ENCODE measurements around the gene MS4A4A. TPM values are rescaled to one million over a fixed set of nuclear protein-coding genes. Genes with fewer than 3 reads are reported as not detected.
"Not testable (repeated sequence)": the region's sequence is repeated elsewhere in the genome, so short reads cannot be mapped to it uniquely, and the experiment has no call there.

Gene MS4A4A
- polyA plus RNA-seq, 1 donor = 3.3 TPM

GRCh38 chr11:60301178-60301577 is 20.7 kb downstream of the MS4A4A start:
- DNase-seq = no peak

GRCh38 chr11:60301884-60302283 is 21.4 kb downstream of the MS4A4A start:
- not testable (repeated sequence) for DNase-seq

- DNase-seq = no peak
Measured at GRCh38 chr11:60303661-60304060, 23.2 kb downstream of the MS4A4A start.

DNA sequence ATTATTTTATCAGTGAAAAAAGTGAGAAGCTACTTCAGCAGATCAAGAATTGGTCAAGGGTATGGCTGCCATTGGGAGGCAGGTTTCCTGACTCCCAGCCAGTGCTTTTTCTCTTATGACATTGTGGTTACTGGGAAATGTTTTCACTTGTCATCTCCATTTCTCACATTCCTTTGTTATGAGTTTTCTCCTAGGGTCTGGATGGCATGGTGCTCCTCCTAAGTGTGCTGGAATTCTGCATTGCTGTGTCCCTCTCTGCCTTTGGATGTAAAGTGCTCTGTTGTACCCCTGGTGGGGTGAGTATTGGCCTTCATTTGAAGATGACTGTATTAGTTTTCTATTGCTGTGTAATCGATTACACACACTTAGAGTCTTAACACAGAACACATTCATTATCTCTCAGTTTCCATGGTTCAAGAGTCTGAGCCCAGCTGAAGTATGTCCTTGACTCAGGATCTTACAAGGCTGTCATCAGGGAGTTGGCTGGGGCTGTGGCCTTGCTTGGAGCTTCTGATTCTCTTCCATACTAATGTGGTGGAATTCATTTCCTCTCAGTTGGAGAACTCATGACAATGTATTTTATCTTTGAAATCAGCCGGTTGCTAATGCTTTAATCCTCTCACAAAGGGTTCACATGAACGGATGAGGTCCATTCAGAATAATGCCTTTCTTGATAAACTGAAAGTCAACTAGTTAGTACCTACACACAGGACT is 25.6 kb downstream of the MS4A4A start:
- DNase-seq = no peak

DNA sequence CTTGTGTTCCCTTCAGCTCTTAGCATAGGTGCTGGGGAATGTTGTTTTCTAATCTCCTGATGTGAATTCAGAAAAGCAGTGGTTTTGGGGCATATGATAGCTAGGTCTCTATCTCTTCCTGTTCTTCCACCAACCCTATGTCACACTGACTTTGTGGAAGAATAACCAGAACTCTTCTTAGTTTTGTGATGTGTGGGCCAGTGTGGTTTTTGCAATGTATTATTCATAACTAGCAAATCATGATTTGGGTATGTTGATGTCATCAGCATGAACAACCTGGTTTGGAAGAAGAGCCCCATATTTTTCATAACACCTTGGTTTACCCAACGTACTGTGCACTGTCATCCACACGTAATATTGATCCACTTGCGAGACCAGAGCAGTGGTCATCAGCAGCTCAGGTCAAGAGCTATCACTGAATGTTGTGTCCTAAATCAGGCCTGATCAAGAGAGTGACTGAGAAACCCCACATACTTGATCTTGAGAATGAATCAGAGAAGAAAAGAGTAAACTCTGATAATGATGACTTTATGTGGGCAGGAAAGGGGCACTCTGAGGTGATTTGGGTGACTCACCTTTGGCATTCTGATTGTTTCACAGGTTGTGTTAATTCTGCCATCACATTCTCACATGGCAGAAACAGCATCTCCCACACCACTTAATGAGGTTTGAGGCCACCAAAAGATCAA is 27.2 kb downstream of the MS4A4A start:
- no peak for DNase-seq

GRCh38 chr11:60310407-60310998 is 30.0 kb downstream of the MS4A4A start:
- no peak for DNase-seq

DNA sequence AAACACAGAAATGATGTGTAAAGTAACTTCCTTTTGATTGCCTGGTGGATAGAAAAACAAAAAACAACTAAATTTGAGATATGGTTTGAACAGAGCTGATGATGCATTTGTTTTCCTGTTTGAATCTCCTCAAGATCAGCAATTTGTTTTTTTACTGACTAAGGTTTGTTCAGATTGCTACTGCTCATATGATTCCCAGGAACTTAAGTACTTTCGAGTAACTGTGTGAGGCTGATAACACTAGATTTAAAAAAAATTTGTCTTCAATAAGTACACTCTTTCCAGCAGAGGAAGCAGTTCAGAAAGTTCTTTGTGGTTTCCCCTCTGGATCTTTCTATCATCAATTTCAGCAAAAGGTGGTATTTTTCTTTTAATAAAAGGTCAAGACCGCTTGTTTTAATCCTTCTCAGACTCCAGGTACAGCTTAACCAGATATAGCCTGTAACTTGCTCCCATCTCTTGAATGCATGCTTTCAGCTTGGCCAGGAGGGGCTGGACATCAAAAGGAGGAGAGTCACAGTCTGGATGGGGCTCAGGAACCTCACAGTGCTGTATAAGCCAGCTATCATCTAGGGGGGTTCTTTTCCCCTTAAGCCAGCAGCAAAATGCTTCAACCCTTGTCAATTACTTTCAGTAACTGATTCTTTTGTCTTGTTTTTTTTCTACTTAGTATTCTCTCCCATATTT is 34.3 kb downstream of the MS4A4A start:
- DNase-seq = no peak

DNA sequence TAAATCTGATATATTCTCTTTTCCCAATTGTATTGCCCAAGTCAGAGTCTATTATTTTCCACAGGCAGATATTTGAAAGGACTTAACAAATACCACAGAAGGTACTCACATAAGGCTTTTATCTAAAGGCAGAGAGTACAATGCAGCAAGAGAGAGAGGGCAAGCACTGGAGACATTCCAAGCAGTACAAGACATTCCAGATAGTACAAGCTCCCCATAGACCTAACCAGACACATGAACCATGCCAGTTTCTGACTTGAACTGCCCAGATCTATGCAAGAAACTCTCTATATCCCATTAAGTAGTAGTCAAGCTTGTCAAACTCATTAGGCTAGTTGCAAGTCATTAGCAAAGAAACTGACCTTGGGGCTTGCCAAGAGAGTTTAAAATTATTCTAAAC is 35.4 kb downstream of the MS4A4A start:
- DNase-seq = no peak

DNA sequence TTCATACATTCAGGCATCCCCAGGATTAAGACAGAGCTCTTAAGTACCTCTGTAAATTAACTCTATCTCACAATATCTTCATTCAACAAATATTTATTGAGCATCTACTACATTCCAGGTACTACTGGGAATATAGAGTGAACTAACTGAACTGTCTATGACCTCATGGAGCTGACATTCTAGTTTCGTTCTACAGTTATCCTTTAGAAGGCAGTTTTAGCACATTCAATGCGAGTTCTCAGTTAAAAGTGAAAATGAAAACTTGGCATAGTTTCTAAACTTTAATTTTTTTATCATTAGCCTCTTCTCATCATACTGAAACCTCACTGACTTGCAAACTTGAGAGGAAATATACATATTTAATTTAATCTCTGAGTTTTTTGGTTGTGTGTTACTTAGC is 35.9 kb downstream of the MS4A4A start:
- no peak for DNase-seq

DNA sequence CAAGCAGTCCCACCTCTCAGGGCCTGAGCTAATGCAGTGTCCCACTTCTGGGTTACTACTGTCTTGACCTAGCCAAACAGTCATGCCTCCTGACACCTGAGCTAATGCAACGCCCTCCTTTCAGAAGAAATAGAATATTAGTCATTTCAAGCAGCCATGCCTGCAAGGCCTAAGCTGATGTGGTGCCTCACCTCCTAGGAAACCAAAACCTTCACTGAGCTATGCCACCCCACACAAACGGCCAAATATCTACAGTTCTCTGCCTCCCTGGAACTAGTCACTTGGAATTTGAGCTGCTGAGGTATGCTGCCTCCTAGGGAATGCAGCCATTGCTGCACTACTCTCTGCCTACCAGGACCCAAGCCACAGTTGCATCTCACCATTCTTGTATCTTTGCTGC is 38.3 kb downstream of the MS4A4A start:
- DNase-seq = no peak

DNA sequence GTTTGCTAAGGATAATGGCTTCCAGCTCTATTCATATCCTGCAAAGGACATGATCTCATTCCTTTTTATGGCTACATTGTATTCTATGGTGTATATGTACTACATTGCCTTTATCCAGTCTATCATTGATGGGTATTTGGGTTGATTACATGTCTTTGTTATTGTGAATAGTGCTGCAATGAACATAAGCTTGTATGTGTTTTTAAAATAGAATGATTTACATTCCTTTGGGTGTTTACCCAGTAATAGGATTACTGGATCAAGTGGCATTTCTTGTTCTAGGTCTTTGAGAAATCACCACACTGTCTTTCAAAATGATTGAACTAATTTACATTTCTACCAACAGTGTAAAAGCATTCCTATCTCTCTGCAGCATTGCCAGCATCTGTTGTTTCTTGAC is 40.6 kb downstream of the MS4A4A start:
- DNase-seq = no peak

GRCh38 chr11:60326955-60327354 is 46.5 kb downstream of the MS4A4A start, which contains the start of gene MS4A6E:
Gene MS4A6E (plus strand): TSS chr11:60327255. CDS start chr11:60334896, 7,641 bp downstream.
- DNase-seq = no peak

DNA sequence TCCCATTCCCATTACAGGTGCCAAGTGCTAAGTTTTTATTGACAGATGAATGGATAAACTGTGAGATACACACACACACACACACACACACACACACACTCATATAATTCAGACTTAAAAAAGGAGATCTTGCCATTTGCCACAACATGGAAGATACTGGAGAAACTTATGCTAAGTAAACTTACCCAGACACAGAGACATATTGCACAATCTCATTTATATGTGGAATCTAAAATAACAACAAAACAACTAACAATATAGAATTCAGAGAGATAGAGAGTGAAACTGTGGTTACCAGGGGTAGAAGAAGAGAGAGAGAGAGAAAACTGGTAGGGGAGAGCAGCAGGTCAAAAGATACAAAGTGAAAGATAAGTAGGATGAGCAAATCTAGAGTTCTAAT is 48.0 kb downstream of the MS4A4A start:
- DNase-seq = no peak

DNA sequence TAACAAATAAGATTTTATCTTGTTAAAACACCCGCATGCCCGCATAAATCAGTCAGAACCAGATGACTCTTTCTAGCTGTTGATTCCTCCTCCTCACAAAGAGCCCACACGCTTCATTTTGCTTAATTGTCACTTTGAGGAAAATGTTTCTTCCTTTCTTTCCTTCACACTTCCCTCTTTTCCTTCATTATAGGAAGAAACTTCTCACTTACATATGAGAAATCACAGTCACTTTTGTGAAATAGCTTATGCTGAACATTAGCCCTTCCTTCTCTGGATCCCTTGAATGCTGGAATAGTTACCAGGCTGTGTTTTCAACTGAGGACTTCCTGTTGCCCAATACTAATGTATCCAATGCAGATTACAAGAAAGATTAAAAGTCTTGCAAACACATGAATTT is 52.4 kb downstream of the MS4A4A start:
- no peak for DNase-seq

DNA sequence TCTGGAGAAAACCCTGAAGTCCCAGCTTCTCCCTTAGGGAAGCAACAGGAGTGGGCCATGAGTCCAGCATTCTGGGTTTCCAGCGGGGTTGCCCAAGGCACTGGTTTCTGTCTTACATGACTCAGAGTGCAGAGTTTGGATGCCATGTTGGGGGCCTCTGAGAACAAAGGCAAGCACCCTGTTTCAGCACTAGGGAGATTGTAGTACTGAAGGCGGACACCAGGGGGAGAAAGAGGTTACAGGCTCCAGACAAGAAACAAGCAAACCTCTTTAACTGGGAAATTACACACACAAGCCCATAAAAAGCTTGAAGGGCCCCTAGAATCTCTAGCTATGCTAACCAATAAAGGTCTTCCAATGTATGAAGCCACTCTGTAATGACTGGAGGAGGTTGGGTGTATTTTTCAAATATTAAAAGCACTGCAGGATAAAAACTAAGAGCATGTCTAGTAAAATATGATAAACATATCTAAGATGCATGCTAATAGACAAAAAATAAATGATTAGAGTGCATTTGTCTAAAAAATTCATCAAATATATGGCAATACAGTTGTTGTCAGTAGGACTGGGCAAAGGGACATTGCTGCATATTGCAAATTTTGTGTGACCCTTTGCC is 53.6 kb downstream of the MS4A4A start:
- DNase-seq = peak; percentile 46

GRCh38 chr11:60336767-60337391 is 56.4 kb downstream of the MS4A4A start:
- DNase-seq = no peak

- DNase-seq = no peak
Measured at GRCh38 chr11:60338053-60338452, 57.6 kb downstream of the MS4A4A start.

GRCh38 chr11:60339356-60339755 is 58.9 kb downstream of the MS4A4A start:
- no peak for DNase-seq

DNA sequence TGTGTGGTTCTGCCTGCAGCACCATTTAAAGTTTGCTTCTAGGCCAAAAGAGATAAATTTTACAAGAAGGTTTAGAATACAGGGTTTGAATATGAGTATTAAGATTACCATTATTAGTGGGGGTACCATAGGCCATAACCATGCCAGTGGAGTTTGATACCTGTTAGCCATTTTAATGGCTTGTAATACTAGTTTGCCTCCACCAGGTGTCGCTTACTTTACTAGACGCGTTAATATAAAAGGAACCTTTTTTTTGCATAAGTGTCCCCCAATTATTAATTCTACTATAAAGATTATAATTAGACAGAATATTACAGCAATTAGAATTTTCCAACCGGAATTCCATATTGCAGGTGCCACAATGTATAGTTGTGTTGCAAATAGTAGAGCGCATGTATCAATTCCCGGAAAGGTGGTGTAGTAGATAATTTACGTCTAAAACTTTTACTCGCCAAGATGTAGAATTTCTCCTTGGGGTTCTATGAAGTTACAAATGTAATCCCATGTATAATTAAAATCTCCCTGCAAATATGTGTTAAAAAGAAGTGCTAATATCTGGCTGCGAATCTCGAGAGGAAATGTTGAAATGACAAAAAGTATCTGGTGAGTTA is 62.7 kb downstream of the MS4A4A start:
- DNase-seq = no peak

GRCh38 chr11:60344146-60344545 is 63.7 kb downstream of the MS4A4A start:
- no peak for DNase-seq

DNA sequence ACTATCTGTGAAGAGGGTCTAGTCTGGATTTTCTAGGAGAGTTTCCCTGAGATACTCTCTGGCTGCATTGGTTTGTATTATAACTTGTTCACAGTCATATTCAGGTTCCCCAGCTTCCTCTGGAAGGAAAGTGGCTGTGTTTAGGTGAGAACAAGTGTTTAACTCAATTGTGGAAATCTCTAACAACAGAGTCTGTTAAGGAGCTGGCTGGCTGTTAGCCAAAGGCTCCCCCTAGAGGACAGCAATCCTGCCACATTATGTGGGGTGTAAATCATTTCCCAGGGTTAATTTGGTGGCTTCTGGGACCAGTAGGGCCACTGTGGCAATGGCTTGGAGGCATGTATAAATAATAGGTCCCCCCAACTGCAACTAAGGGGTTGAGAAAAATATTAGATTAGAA is 65.0 kb downstream of the MS4A4A start:
- DNase-seq = no peak
